ENCODE results near the gene MXRA8. TPM values are rescaled to one million over a fixed set of nuclear protein-coding genes. Genes with fewer than 3 reads are reported as not detected.

MXRA8 gene
- total RNA-seq, 1 donor from 2014 or later = 78.1 TPM

GRCh38 chr1:1377540-1378205, 19.3 kb upstream of the MXRA8 start:
- no peak for TF ChIP-seq CTCF (conservative IDR thresholded peaks at IDR 0.05)
- Mint-ChIP-seq H3K36me3 (peaks cover 4% of the 10 kb centered on the region), H3K4me1 (ENCODE audit: unreplicated experiment) (peaks cover 4% of the 10 kb centered on the region), H3K27me3 (peaks cover 3% of the 10 kb centered on the region), H3K4me3 (no peak overlapping the region), H3K27ac (no peak overlapping the region), H3K9me3 (no peaks in the 10 kb centered on the region)
- DNase-seq (ENCODE audit: extremely low spot score, unreplicated experiment) = no peak

GRCh38 chr1:1376551-1377226, 18.3 kb upstream of the MXRA8 start:
- Mint-ChIP-seq H3K4me1 (ENCODE audit: unreplicated experiment) (peaks cover 4% of the 10 kb centered on the region), H3K9me3 (no peaks in the 10 kb centered on the region), H3K36me3 (peaks cover 4% of the 10 kb centered on the region), H3K4me3 (no peak overlapping the region), H3K27ac (peak overlapping the region; percentile 97), H3K27me3 (peaks cover 3% of the 10 kb centered on the region)
- TF ChIP-seq CTCF (conservative IDR thresholded peaks at IDR 0.05) = no peak
- DNase-seq (ENCODE audit: extremely low spot score, unreplicated experiment) = no peak

GRCh38 chr1:1374929-1375662, 16.7 kb upstream of the MXRA8 start, which contains the start of gene AURKAIP1:
Gene AURKAIP1, minus strand, starts transcription at chr1:1375207. Its CDS starts 451 bp downstream, at chr1:1374756.
- no peaks in the 10 kb centered on the region for H3K9me3 Mint-ChIP-seq
- DNase-seq (ENCODE audit: extremely low spot score, unreplicated experiment) = peak; percentile 98
- H3K36me3 Mint-ChIP-seq = peaks cover 4% of the 10 kb centered on the region
- TF ChIP-seq CTCF (conservative IDR thresholded peaks at IDR 0.05) = peak; percentile 53
- H3K27me3 Mint-ChIP-seq = peaks cover 3% of the 10 kb centered on the region
- peak within 1 kb of the TSS; percentile 97 for H3K27ac Mint-ChIP-seq
- H3K4me3 Mint-ChIP-seq = peak within 1 kb of the TSS; percentile 97
- peaks cover 4% of the 10 kb centered on the region for H3K4me1 Mint-ChIP-seq (ENCODE audit: unreplicated experiment)

DNA sequence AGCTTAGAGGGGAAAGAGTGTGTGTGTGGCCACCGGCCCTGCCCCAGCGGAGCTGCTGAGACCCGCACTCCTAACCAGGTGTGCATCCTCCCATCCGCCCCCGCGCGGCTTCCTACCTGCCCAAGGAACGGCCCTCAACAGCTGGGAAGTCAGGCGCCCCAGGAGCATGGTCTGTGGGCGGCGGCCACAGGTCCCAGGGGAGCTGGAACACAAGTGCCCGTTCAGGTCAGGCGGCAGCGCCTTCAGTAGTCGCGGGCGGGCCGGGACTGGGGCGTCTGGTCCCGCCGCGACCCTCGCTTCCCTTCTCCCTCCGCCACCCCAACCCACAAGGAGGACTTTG, 16.2 kb upstream of the MXRA8 start:
- peak; percentile 72 for DNase-seq (ENCODE audit: extremely low spot score, unreplicated experiment)
- H3K36me3 Mint-ChIP-seq = peaks cover 4% of the 10 kb centered on the region
- peak overlapping the region; percentile 97 for H3K4me3 Mint-ChIP-seq
- H3K4me1 Mint-ChIP-seq (ENCODE audit: unreplicated experiment) = peaks cover 4% of the 10 kb centered on the region
- TF ChIP-seq CTCF (conservative IDR thresholded peaks at IDR 0.05) = no peak
- H3K9me3 Mint-ChIP-seq = no peaks in the 10 kb centered on the region
- H3K27ac Mint-ChIP-seq = no peak overlapping the region
- H3K27me3 Mint-ChIP-seq = peaks cover 3% of the 10 kb centered on the region

DNA sequence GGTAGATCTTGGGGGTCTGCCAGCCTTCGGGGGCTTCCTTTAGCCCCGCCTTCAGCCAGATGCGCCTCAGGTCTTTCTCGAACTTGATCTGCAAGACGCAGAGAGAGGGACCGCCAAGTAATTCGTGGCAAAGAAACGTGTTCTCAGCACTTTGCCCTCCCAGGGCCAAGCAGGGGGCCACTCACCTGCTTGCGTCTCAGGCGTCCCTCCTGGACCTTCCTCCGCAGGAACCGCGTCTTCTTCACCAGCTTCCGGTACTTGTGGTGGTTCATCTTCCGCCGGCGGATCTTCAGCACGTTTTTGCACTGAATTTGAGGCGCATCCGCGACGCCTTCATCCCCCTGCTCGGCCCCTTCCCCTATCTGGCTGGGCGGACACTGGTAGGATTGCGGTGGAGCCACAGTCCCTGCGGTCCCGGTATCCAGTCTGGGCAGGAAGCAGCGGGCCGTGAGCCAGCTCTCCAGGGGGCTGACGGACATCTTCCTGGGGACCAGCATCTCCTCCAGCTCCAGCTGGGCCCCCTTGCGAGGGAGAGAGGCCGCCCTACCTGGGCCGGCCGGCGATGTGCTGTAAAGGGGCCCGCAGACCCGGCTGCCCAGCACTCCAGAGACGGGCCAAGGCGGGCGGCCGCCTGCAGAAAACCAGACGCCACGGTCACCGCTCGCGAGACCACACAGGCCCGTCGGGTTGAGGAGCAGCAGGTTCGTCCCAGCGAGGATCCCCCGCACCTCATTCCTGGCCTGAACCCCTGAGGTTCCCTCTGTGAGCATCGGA, 15.6 kb upstream of the MXRA8 start:
- peaks cover 4% of the 10 kb centered on the region for H3K36me3 Mint-ChIP-seq
- no peak for TF ChIP-seq CTCF (conservative IDR thresholded peaks at IDR 0.05)

More for the DNA sequence above, 15.6 kb upstream of the MXRA8 start:
- Mint-ChIP-seq H3K27ac (no peak overlapping the region), H3K9me3 (no peaks in the 10 kb centered on the region), H3K4me3 (peak overlapping the region; percentile 97), H3K4me1 (ENCODE audit: unreplicated experiment) (peaks cover 4% of the 10 kb centered on the region), H3K27me3 (peaks cover 3% of the 10 kb centered on the region)
- DNase-seq (ENCODE audit: extremely low spot score, unreplicated experiment) = no peak

Measured in type B pancreatic cell (in vitro differentiated cells).